ENCODE results near the gene GIMAP5.

- TF ChIP-seq SMC3 (conservative IDR thresholded peaks at IDR 0.05; ENCODE audit: poor library complexity) (no peak), POLR2AphosphoS5 (IDR thresholded peaks at IDR 0.05) (no peak), EP300 (conservative IDR thresholded peaks at IDR 0.05; ENCODE audit: poor library complexity, severe bottlenecking) (no peak), CTCF (IDR thresholded peaks at IDR 0.05; ENCODE audit: poor library complexity, severe bottlenecking) (no peak), TAF1 (IDR thresholded peaks at IDR 0.05; ENCODE audit: low read depth) (no peak), MXI1 (conservative IDR thresholded peaks at IDR 0.05; ENCODE audit: poor library complexity, severe bottlenecking) (no peak), REST (IDR thresholded peaks at IDR 0.05; ENCODE audit: borderline replicate concordance) (no peak), RAD21 (conservative IDR thresholded peaks at IDR 0.05) (no peak)
Measured at GRCh38 chr7:150745876-150746275, 8.7 kb downstream of the GIMAP5 start.
